CD4-positive, alpha-beta T cell (primary cell): ENCODE results near the gene CCNT2. TPM values are rescaled to one million over a fixed set of nuclear protein-coding genes. Genes with fewer than 3 reads are reported as not detected.
"Not testable (repeated sequence)": the region's sequence is repeated elsewhere in the genome, so short reads cannot be mapped to it uniquely, and the experiment has no call there.

Experiments
- ATAC-seq: fragments of 200-7000 bp; cut with Tn5 transposase; one replicate; pipeline ENCODE4 v1.10.0; 2022; ENCODE audit warnings: mild to moderate bottlenecking; ENCODE audit not compliant: poor library complexity
- CTCF ChIA-PET: fragments of 350-600 bp; sonication (Branson Sonifier 250); formaldehyde crosslinking; loops from one replicate; lab custom pipeline; 2021; ENCODE audit warnings: antibody characterized with exemption, inconsistent platforms; lab: Charles Lee
- POLR2A ChIA-PET: fragments of 350-600 bp; sonication (Branson Sonifier 250); formaldehyde crosslinking; loops from one replicate; lab custom pipeline; 2021; ENCODE audit warnings: antibody characterized with exemption, inconsistent platforms; lab: Charles Lee
- DNase-seq, 14 experiments: peaks; one replicate each; pipeline ENCODE4 v3.0.0-alpha.2; 2013 to 2020; ENCODE audit warnings: mixed read lengths in 2 of 14
- H3K27ac ChIP-seq, 2 donors: one replicate each; pipeline versions ENCODE4 v1.5.1 to v1.7.0; 2013; ENCODE audit warnings: low read length in 2 of 2, low read depth in 1 of 2, mild to moderate bottlenecking in 1 of 2
- H3K27me3 ChIP-seq, 2 experiments: 1 replicate in 1 of 2; 2 replicates in 1 of 2; pipeline versions ENCODE4 v1.6.1 to v1.7.0; 2013; ENCODE audit warnings: low read length in 2 of 2, control low read depth in 1 of 2, mild to moderate bottlenecking in 1 of 2, moderate library complexity in 1 of 2; ENCODE audit not compliant: insufficient read depth in 2 of 2, control insufficient read depth in 1 of 2
- H3K36me3 ChIP-seq: one replicate; pipeline ENCODE4 v1.6.1; 2013; ENCODE audit warnings: low read length, control low read depth; ENCODE audit not compliant: insufficient read depth
- H3K4me1 ChIP-seq: one replicate; pipeline ENCODE4 v1.6.1; 2013; ENCODE audit warnings: low read length, control low read depth; ENCODE audit not compliant: insufficient read depth
- H3K4me3 ChIP-seq: one replicate; pipeline ENCODE4 v1.5.1; 2013; ENCODE audit warnings: mild to moderate bottlenecking, low read length, moderate library complexity
- H3K9me3 ChIP-seq, 2 experiments: 1 replicate in 1 of 2; 2 replicates in 1 of 2; pipeline versions ENCODE4 v1.6.1 to v1.7.0; 2013; ENCODE audit warnings: low read length in 2 of 2, mild to moderate bottlenecking in 2 of 2, control low read depth in 1 of 2, moderate library complexity in 1 of 2; ENCODE audit not compliant: control insufficient read depth in 1 of 2, insufficient read depth in 1 of 2
- H3K27ac Mint-ChIP-seq: one replicate; pipeline ENCODE4 v1.8.0; 2020; ENCODE audit warnings: mixed read lengths
- H3K27me3 Mint-ChIP-seq: one replicate; pipeline ENCODE4 v1.8.0; 2021; ENCODE audit warnings: mixed read lengths
- H3K36me3 Mint-ChIP-seq: one replicate; pipeline ENCODE4 v1.8.0; 2021; ENCODE audit warnings: low read depth, mixed read lengths
- H3K4me1 Mint-ChIP-seq: one replicate; pipeline ENCODE4 v1.8.0; 2021; ENCODE audit warnings: low read depth, mixed read lengths
- H3K4me3 Mint-ChIP-seq: one replicate; pipeline ENCODE4 v1.8.0; 2020; ENCODE audit warnings: mild to moderate bottlenecking, mixed read lengths
- H3K9me3 Mint-ChIP-seq: one replicate; pipeline ENCODE4 v1.8.0; 2020; ENCODE audit warnings: mixed read lengths
- CTCF ChIP-seq: fragments of 200-600 bp; IDR thresholded peaks from one replicate; pipeline ENCODE4 v1.8.0; 2022; ENCODE audit warnings: antibody characterized with exemption, mild to moderate bottlenecking
- intact Hi-C, 2 experiments: fragments of 100-400 bp; cut with DNase I in 1 of 2; cut with micrococcal nuclease in 1 of 2; formaldehyde crosslinking; loops; one replicate each; pipeline versions ENCODE4 v1.15.1 to v1.9.0; 2023 to 2025; cut with DNase I, micrococcal nuclease
- total RNA-seq, 174 experiments: library from RNA in 2 of 174; stranded (reverse) in 2 of 174; gene quantifications; one replicate each; pipeline ENCODE4 v1.2.3 and lab custom pipeline; 2021 to 2026

CCNT2 gene
- total RNA-seq, 2 experiments from 2014 or later = 62.1 to 67.5 TPM

GRCh38 chr2:134973241-134974138 is 54.9 kb downstream of the CCNT2 start:
- CTCF ChIA-PET = no interaction called here
- intact Hi-C loops = no loop called here
- Histone ChIP-seq H3K9me3 (peaks cover 25 to 26% of the 10 kb centered on the region in 2 experiments), H3K4me3 (no peak overlapping the region), H3K36me3 (no peaks in the 10 kb centered on the region), H3K4me1 (no peaks in the 10 kb centered on the region), H3K27me3 (no peaks in the 10 kb centered on the region), H3K27ac (no peak overlapping the region)
- ATAC-seq (no peak), DNase-seq (no peak)
- Mint-ChIP-seq H3K4me1 (no peaks in the 10 kb centered on the region), H3K27ac (no peak overlapping the region), H3K36me3 (peaks cover 17% of the 10 kb centered on the region), H3K9me3 (peaks cover 17% of the 10 kb centered on the region), H3K4me3 (no peak overlapping the region), H3K27me3 (peaks cover 1% of the 10 kb centered on the region)
- POLR2A ChIA-PET = no interaction called here
- TF ChIP-seq CTCF = no peak

GRCh38 chr2:134975281-134976009 is 56.8 kb downstream of the CCNT2 start:
- Mint-ChIP-seq H3K36me3 (peaks cover 17% of the 10 kb centered on the region), H3K27ac (no peak overlapping the region), H3K4me1 (no peaks in the 10 kb centered on the region), H3K9me3 (peaks cover 17% of the 10 kb centered on the region), H3K4me3 (no peak overlapping the region), H3K27me3 (peaks cover 6% of the 10 kb centered on the region)
- no peak overlapping the region for H3K27ac ChIP-seq
- no peaks in the 10 kb centered on the region for H3K27me3 ChIP-seq
- H3K9me3 ChIP-seq = peaks cover 17 to 26% of the 10 kb centered on the region in 2 experiments
- no peak for DNase-seq
- no peaks in the 10 kb centered on the region for H3K36me3 ChIP-seq
- intact Hi-C loops = no loop called here
- CTCF ChIA-PET = no interaction called here
- POLR2A ChIA-PET = no interaction called here
- ATAC-seq = no peak
- no peak overlapping the region for H3K4me3 ChIP-seq
- no peak for TF ChIP-seq CTCF
- H3K4me1 ChIP-seq = no peaks in the 10 kb centered on the region

GRCh38 chr2:134976074-134976702 is 57.6 kb downstream of the CCNT2 start:
- H3K27ac Mint-ChIP-seq = no peak overlapping the region
- ChIA-PET POLR2A (no interaction called here), CTCF (no interaction called here)
- peaks cover 17% of the 10 kb centered on the region for H3K36me3 Mint-ChIP-seq
- H3K36me3 ChIP-seq = no peaks in the 10 kb centered on the region
- intact Hi-C loops = no loop called here
- H3K4me3 Mint-ChIP-seq = no peak overlapping the region
- no peak for TF ChIP-seq CTCF
- H3K27me3 Mint-ChIP-seq = peaks cover 7% of the 10 kb centered on the region
- H3K27ac ChIP-seq = no peak overlapping the region
- H3K4me3 ChIP-seq = no peak overlapping the region
- ATAC-seq (no peak), DNase-seq (no peak)
- peaks cover 17 to 23% of the 10 kb centered on the region in 2 experiments for H3K9me3 ChIP-seq
- H3K9me3 Mint-ChIP-seq = peaks cover 17% of the 10 kb centered on the region
- no peaks in the 10 kb centered on the region for H3K27me3 ChIP-seq
- no peaks in the 10 kb centered on the region for H3K4me1 Mint-ChIP-seq
- no peaks in the 10 kb centered on the region for H3K4me1 ChIP-seq

GRCh38 chr2:134977104-134977503 is 58.5 kb downstream of the CCNT2 start:
- H3K9me3 Mint-ChIP-seq = peaks cover 17% of the 10 kb centered on the region
- H3K36me3 ChIP-seq, H3K27ac Mint-ChIP-seq, H3K4me1 Mint-ChIP-seq, H3K27ac ChIP-seq, POLR2A ChIA-PET, H3K27me3 ChIP-seq, DNase-seq, ATAC-seq, H3K4me3 Mint-ChIP-seq, H3K4me3 ChIP-seq, intact Hi-C loops, CTCF ChIA-PET, H3K27me3 Mint-ChIP-seq, H3K4me1 ChIP-seq: not testable (repeated sequence)
- peaks cover 17 to 22% of the 10 kb centered on the region in 2 experiments for H3K9me3 ChIP-seq
- peaks cover 17% of the 10 kb centered on the region for H3K36me3 Mint-ChIP-seq
